Measurements from ENCODE around the gene FOXO6.

DNA sequence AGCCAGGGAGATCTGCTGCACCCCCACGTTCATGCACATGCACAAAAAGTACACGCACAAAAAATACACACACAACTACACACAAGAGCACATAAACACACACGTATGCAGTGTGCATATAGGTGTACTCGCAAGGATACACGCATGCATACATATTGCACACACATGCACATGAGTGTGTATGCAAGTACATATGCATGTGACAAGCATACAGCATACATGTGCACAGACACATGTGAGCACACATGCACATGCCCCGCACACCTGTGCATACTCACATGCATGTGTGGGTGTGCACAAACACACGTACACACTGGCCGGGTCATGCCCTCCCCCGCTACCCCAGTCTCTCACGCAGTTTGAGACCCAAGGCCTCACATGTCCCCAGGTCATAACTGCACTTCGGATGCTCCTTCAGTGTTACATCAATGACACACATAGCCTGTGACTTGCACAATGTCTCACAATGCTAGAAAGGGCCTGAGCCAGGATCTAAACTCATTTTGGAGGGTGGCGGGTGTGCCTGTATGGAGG lies 52.6 kb downstream of the FOXO6 start:
- TF ChIP-seq, protein P1, sequence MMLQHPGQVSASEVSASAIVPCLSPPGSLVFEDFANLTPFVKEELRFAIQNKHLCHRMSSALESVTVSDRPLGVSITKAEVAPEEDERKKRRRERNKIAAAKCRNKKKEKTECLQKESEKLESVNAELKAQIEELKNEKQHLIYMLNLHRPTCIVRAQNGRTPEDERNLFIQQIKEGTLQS (CRISPR knock-in tag; conservative IDR thresholded peaks at IDR 0.05) = no peak
- TF ChIP-seq CTCF (IDR thresholded peaks at IDR 0.05) (no peak), ZBTB21 (CRISPR knock-in tag; IDR thresholded peaks at IDR 0.05; ENCODE audit: borderline replicate concordance) (no peak), PRDM15 (CRISPR knock-in tag; IDR thresholded peaks at IDR 0.05) (no peak), NR2C2 (CRISPR knock-in tag; IDR thresholded peaks at IDR 0.05) (no peak), USF2 (CRISPR knock-in tag; IDR thresholded peaks at IDR 0.05) (no peak)
